ENCODE results near the gene ID1.

ID1 gene

DNA sequence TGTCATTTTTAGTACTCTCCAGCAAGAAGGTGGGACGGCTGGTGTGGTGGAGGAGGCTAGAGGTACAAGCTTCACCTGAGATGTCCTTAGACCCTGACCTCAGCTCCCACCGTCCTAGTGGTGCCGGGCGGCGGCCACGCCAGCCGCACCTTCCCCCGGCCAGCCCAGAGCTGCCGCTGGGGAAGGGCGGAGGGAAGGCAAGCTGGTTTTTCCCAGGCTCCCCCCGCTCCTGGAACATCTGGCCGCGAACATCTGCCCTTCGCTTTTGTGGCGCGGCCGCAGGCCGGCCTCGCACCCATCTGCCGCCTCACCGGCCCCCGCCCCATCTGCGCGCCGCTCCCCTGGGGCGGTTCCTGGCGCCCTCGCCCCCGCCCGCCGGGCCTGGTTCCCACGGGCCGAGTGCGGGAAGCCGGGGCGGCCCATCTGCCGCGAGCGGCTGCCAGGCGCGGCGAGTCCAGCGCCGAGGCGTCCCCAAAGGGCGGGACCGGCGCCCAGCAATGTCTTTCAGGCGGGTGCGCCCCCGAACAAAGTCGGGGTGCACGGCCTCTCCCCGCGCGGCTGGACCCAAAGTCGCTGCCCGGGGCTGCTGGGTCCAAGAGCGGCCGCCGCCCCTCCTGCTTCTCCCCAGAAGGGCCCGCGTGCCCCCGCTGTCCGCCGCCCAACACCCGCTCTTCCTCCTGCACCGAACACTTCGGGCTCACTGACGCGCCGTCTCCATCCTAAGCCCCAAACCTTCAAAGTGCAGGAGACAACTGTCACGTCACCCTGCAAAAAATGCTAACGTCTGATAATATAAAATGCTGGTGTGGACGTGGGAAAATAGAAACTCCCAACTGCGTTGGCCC lies 17.3 kb upstream of the ID1 start:
- no peak for ATAC-seq
- no peak for TF ChIP-seq OSR1 (CRISPR knock-in tag; IDR thresholded peaks at IDR 0.05)
- no peak for TF ChIP-seq ZNF8 (CRISPR knock-in tag; IDR thresholded peaks at IDR 0.05)
- no peak for TF ChIP-seq ISL1 (CRISPR knock-in tag; IDR thresholded peaks at IDR 0.05)
- no peak for TF ChIP-seq ZNF70 (CRISPR knock-in tag; IDR thresholded peaks at IDR 0.05)
- TF ChIP-seq SNAI2 (CRISPR knock-in tag; IDR thresholded peaks at IDR 0.05): no peak
- no peak for TF ChIP-seq ZNF565 (CRISPR knock-in tag; conservative IDR thresholded peaks at IDR 0.05; ENCODE audit: low read depth)
- TF ChIP-seq, protein P1, sequence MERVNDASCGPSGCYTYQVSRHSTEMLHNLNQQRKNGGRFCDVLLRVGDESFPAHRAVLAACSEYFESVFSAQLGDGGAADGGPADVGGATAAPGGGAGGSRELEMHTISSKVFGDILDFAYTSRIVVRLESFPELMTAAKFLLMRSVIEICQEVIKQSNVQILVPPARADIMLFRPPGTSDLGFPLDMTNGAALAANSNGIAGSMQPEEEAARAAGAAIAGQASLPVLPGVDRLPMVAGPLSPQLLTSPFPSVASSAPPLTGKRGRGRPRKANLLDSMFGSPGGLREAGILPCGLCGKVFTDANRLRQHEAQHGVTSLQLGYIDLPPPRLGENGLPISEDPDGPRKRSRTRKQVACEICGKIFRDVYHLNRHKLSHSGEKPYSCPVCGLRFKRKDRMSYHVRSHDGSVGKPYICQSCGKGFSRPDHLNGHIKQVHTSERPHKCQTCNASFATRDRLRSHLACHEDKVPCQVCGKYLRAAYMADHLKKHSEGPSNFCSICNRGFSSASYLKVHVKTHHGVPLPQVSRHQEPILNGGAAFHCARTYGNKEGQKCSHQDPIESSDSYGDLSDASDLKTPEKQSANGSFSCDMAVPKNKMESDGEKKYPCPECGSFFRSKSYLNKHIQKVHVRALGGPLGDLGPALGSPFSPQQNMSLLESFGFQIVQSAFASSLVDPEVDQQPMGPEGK (CRISPR knock-in tag; IDR thresholded peaks at IDR 0.05; ENCODE audit: borderline replicate concordance): no peak

DNA sequence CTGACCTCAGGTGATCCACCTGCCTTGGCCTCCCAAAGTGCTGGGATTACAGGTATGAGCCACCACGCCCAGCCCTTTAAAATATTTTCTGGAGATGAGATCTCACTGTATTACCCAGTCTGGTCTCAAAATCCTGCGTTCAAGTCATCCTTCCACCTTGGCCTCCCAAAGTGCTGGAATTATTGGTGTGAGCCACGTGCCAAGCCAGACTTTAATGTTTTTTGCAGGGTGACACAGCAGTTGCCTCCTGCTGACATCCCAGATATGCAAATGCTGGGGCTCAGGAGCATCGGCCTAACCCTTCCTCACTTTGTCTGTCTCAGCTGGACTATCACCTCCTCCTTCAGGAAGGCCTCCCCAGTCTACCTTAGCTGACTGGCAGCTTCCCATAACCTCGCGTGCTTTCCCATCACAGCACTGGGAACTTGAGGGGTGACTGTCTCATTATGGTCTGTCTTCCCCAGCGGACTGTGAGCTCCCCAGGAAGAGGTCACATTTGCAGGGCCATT lies 14.3 kb upstream of the ID1 start:
- no peak for ATAC-seq
- TF ChIP-seq ZNF565 (CRISPR knock-in tag; conservative IDR thresholded peaks at IDR 0.05; ENCODE audit: low read depth) (no peak), CREB5 (CRISPR knock-in tag; IDR thresholded peaks at IDR 0.05; ENCODE audit: low read depth) (no peak), ZNF70 (CRISPR knock-in tag; IDR thresholded peaks at IDR 0.05) (no peak), TSHZ2 (CRISPR knock-in tag; IDR thresholded peaks at IDR 0.05) (no peak), RARB (CRISPR knock-in tag; IDR thresholded peaks at IDR 0.05) (no peak), CSDC2 (CRISPR knock-in tag; IDR thresholded peaks at IDR 0.05) (no peak)

DNA sequence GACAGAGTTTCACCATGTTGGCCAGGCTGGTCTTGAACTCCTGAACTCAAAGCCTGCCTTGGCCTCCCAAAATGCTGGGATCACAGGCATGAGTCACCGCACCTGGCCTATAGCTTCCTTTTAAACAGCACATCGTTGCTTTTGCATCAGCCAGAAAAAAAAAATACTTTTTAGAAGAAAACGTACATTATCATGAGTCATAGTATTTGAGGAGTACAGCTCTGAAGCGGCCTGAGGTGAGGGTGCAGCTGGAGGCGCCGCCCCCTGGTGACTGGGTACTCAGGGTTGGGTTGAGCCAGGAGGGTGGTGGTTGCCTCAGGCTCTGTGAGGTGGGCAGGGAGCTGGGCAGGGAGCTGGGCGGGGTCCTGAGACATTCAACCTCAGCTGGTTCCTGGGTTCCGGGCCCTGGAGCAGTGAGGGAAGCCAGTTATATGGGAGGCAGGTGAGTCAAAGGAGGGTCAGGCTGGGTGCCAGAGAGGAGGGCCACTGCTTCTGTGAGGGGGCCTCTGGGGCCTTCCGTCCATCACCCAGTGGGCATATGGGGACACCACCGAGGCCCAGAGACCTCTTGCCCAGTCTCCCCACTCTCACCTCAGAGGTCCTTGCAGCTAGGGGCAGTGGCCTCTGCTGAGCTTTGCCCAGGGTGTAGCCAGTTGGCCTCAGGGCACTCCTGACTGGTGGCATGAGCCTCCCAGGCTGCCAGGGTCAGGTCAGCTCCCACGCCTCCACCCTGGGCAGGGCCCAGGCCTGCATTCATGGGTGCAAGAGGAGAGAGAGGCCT lies 11.7 kb upstream of the ID1 start:
- TF ChIP-seq, protein P2, sequence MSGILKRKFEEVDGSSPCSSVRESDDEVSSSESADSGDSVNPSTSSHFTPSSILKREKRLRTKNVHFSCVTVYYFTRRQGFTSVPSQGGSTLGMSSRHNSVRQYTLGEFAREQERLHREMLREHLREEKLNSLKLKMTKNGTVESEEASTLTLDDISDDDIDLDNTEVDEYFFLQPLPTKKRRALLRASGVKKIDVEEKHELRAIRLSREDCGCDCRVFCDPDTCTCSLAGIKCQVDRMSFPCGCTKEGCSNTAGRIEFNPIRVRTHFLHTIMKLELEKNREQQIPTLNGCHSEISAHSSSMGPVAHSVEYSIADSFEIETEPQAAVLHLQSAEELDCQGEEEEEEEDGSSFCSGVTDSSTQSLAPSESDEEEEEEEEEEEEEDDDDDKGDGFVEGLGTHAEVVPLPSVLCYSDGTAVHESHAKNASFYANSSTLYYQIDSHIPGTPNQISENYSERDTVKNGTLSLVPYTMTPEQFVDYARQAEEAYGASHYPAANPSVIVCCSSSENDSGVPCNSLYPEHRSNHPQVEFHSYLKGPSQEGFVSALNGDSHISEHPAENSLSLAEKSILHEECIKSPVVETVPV (CRISPR knock-in tag; IDR thresholded peaks at IDR 0.05): no peak
- TF ChIP-seq ZNF70 (CRISPR knock-in tag; IDR thresholded peaks at IDR 0.05): no peak
- peak; percentile 77 for ATAC-seq

DNA sequence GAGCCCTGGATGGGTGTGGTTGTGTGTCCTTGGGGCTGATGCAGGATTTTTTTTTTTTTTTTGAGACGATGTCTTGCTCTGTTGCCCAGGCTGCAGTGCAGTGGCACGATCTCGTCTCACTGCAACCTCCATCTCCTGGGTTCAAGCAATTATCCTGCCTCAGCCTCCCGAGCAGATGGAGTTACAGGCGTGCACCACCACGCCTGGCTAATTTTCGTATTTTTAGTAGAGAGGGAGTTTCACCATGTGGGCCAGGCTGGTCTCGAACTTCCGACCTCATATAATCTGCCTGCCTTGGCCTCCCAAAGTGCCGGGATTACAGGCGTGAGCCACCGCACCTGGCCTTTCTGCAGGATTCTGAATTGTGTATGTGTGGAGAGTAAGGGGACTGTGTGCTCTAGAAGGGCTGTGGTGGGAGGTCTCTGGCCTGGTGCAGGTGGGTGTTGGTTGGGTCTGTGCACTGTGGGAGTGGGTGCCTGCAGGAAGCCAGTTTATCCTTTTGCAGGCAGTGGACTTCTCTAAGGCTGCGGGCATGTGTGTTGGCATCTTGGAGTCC lies 11.0 kb upstream of the ID1 start:
- ATAC-seq: no peak
- TF ChIP-seq ZC3H10 (CRISPR knock-in tag; IDR thresholded peaks at IDR 0.05) (no peak), ZFP3 (CRISPR knock-in tag; IDR thresholded peaks at IDR 0.05) (no peak), TCF4 (CRISPR knock-in tag; IDR thresholded peaks at IDR 0.05; ENCODE audit: borderline replicate concordance) (no peak), ESRRG (CRISPR knock-in tag; IDR thresholded peaks at IDR 0.05) (no peak), PPARA (CRISPR knock-in tag; IDR thresholded peaks at IDR 0.05; ENCODE audit: borderline replicate concordance) (no peak), CREB5 (CRISPR knock-in tag; IDR thresholded peaks at IDR 0.05; ENCODE audit: low read depth) (no peak), ISL1 (CRISPR knock-in tag; IDR thresholded peaks at IDR 0.05) (no peak), GLIS3 (CRISPR knock-in tag; IDR thresholded peaks at IDR 0.05) (no peak), SNAI2 (CRISPR knock-in tag; IDR thresholded peaks at IDR 0.05) (no peak), ZNF70 (CRISPR knock-in tag; IDR thresholded peaks at IDR 0.05) (no peak), ZNF8 (CRISPR knock-in tag; IDR thresholded peaks at IDR 0.05) (no peak), CSDC2 (CRISPR knock-in tag; IDR thresholded peaks at IDR 0.05) (no peak), ARNTL (CRISPR knock-in tag; IDR thresholded peaks at IDR 0.05; ENCODE audit: borderline replicate concordance, low read depth) (no peak)
- TF ChIP-seq, protein P3, sequence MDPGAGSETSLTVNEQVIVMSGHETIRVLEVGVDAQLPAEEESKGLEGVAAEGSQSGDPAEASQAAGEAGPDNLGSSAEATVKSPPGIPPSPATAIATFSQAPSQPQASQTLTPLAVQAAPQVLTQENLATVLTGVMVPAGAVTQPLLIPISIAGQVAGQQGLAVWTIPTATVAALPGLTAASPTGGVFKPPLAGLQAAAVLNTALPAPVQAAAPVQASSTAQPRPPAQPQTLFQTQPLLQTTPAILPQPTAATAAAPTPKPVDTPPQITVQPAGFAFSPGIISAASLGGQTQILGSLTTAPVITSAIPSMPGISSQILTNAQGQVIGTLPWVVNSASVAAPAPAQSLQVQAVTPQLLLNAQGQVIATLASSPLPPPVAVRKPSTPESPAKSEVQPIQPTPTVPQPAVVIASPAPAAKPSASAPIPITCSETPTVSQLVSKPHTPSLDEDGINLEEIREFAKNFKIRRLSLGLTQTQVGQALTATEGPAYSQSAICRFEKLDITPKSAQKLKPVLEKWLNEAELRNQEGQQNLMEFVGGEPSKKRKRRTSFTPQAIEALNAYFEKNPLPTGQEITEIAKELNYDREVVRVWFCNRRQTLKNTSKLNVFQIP (CRISPR knock-in tag; IDR thresholded peaks at IDR 0.05; ENCODE audit: borderline replicate concordance, low read depth): no peak
- TF ChIP-seq, protein P2 (CRISPR knock-in tag; IDR thresholded peaks at IDR 0.05): no peak
